HG03108 (cell line): ENCODE measurements around the gene ARMS2.

Experiments
- ATAC-seq: cut with Tn5 transposase; IDR thresholded peaks from one replicate; pipeline ENCODE4 v1.9.1; 2021; ENCODE audit warnings: moderate library complexity; ENCODE audit not compliant: unreplicated experiment

ARMS2 gene

GRCh38 chr10:122492999-122493481 is 38.6 kb downstream of the ARMS2 start:
- ATAC-seq: no peak

- no peak for ATAC-seq
Observed at GRCh38 chr10:122493761-122494160, 39.3 kb downstream of the ARMS2 start.

GRCh38 chr10:122494173-122494820 is 39.8 kb downstream of the ARMS2 start:
- ATAC-seq: no peak

- no peak for ATAC-seq
Observed at GRCh38 chr10:122494833-122495232, 40.4 kb downstream of the ARMS2 start.

DNA sequence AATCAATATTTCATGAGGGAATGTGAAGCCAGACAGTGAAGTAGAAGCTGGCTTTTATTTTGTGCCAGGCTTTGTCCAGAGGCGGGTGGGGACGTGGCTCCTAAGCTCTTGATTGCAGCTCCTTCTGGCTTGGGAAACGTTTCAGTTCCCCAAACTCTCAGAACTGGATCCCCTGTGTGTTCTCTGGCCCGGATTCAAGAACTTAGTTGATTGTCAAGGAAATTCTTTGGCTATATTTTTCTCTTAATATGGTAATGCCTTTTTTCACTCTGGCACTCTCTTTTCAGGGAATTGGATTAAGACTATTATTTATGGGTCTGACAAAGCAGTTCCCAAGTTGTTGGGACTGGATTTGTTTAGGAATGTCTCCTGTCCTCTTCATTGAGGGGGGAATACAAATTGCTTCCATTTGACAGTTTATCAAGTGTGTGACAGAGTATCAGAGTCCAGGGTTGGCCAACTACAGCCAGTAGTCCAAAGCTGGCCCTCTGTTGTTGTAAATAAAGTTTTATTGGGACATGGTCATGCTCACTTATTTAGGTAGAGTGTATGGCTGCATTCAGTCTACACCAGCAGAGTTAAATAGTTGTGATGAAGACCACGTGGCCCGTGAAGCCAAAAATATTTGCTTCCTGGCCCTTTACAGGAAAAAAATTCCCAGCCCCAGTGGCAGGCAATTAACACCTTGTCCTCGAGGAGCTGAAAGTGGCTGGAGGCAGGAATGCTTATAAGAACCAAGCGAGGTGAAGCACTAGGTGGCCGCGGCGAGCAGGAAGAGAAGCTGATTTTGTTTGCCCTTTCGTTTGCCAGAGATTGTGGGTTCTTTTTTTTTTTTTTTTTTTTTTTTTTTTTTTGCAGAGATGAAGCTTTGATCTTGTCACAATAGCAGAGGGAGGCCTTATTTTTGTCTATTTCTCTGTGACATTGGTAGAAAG is 41.2 kb downstream of the ARMS2 start:
- ATAC-seq: no peak

DNA sequence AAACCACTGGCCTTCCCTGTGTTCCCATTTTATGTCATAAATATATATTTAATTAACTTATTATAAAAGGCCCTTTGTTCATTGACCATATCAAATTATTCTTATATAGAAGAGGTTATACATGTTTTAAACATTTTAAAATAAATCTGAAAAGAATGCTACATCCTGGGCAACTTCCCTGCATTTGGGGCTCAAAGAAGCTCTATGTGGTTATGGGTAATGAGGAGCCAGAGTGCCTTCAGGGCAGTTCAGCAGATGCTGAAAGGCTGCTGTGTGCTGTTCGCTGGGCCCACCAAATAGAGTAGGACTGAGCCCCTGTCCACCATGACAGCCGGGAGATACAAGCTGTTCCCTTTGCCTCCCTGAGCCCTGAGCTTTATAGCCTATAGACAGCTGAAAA is 42.8 kb downstream of the ARMS2 start:
- no peak for ATAC-seq

GRCh38 chr10:122498521-122498920 is 44.1 kb downstream of the ARMS2 start:
- no peak for ATAC-seq

- ATAC-seq: no peak
Observed at GRCh38 chr10:122499012-122499411, 44.6 kb downstream of the ARMS2 start.

DNA sequence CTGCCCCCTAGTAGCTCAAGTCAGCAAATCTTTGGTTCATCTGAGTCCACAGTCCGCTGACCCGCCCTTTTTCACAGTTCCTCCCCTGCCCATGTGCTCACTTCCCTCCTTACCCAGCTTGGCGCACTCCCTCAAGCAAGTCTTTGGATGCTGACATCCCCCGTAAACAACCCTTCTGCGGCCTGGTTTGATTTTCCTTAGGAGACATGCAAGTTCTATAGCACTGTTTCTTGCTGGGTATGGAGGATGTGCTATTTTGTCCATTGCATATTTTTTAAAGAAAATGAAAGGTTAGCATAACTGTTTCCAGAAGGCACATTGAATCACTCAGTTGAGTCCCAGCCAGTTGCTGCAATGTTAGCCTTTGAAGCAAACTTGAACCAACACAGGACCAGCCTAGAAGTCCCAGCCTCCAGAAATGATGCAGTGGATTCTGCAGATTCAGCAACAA is 45.1 kb downstream of the ARMS2 start:
- ATAC-seq: no peak

- ATAC-seq: no peak
Observed at GRCh38 chr10:122500194-122500593, 45.7 kb downstream of the ARMS2 start.

DNA sequence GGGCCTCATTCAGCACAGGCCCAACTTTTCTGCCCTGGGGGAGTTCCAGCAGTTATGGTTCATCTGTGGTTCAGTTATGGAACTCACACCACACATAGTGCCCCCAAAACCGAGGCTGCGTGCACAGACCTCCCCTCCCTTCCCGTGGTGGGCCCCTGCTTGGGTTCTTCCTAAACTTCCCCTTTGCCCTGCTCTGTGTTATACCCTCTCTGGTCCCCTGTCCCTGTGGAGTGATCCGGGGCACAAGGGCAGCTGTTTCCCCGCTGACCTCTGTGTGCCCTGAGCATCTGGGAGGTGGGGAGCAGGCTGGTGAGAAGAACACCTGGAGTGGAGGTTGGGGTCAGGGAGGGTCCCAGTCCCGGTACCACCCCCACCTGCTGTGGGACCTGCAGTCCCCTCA is 46.3 kb downstream of the ARMS2 start:
- ATAC-seq: no peak

- ATAC-seq: no peak
Observed at GRCh38 chr10:122503012-122503411, 48.6 kb downstream of the ARMS2 start.

GRCh38 chr10:122503886-122504609 is 49.6 kb downstream of the ARMS2 start:
- ATAC-seq: no peak

GRCh38 chr10:122504610-122504950 is 50.1 kb downstream of the ARMS2 start:
- no peak for ATAC-seq

- ATAC-seq: no peak
Observed at GRCh38 chr10:122505011-122505410, 50.6 kb downstream of the ARMS2 start.

DNA sequence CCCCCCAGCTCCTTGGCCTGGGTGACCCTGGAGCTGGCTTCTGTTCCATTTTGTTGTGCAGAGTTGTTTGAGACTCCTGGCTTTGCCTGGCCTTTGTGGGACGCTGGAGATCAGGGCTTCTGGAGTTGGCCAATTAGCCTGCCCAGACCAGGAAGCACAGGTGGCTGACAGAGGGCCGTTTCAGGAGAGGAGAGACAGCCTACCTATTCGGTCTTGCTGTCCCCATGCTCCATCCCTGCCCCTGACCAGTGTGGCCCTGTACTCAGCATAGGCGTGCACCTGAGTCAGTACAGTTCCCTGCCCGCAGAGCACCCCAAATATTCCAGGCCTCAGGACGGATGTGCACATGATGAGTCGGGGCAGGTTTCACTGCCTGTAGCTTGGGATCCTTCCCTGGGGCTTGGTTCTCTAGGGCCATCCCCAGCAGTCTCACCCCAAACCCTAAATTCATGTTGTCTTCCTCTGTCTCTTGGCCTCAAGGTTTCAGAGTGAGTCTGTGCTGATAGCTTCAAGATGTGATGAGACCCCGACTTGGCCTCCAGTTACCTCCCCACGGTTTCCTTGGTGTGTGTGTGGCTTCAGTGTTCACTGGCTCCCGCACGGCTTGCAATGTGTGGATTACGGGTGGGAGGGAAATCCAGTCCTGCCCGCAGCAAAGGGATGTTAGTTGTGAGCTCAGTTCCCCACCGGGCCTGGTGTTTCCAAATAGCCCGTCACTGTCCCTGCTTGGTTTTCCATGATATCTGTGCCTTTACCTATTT is 51.6 kb downstream of the ARMS2 start:
- ATAC-seq: no peak
